PC-3 (cell line): ENCODE results near the gene DENND2D. TPM values are rescaled to one million over a fixed set of nuclear protein-coding genes. Genes with fewer than 3 reads are reported as not detected.

ENCODE experiments used
- ATAC-seq: fragments of 200-7000 bp; cut with Tn5 transposase; 2 replicates; pipeline ENCODE4 v1.9.1; 2020; ENCODE audit warnings: mild to moderate bottlenecking, moderate library complexity
- BruUV-seq: library from RNA; stranded (reverse); fragments of 400-500 nt; replicated peaks from 2 replicates; lab custom pipeline; 2021; lab: Mats Ljungman, UMichigan
- CTCF ChIA-PET: fragments of 300-600 bp; sonication (Branson Sonifier 250); formaldehyde crosslinking; loops from one replicate; lab custom pipeline; 2022; ENCODE audit warnings: antibody characterized with exemption; lab: Charles Lee
- POLR2A ChIA-PET: fragments of 300-600 bp; sonication (Branson Sonifier 250); formaldehyde crosslinking; loops from one replicate; lab custom pipeline; 2022; ENCODE audit warnings: antibody characterized with exemption; ENCODE audit not compliant: unreplicated experiment; lab: Charles Lee
- DNase-seq: peaks from one replicate; pipeline ENCODE4 v3.0.0-alpha.2; 2015
- H2AFZ ChIP-seq: fragments of 300-600 bp; sonication (generic); 2 replicates; pipeline ENCODE4 v1.6.0; 2016; ENCODE audit warnings: antibody characterized with exemption, low read length
- H3F3A ChIP-seq: fragments of 300-600 bp; sonication (generic); one replicate; pipeline ENCODE4 v1.6.0; 2017; ENCODE audit warnings: antibody characterized with exemption, low read length, control low read depth, mild to moderate bottlenecking; ENCODE audit not compliant: unreplicated experiment
- H3K27ac ChIP-seq: fragments of 300-600 bp; sonication (generic); 2 replicates; pipeline ENCODE4 v1.5.1; 2016; ENCODE audit warnings: mild to moderate bottlenecking, low read length
- H3K27me3 ChIP-seq: fragments of 300-600 bp; sonication (generic); 2 replicates; pipeline ENCODE4 v1.6.1; 2016; ENCODE audit warnings: low read length, mixed read lengths
- H3K36me3 ChIP-seq: fragments of 300-600 bp; sonication (generic); 2 replicates; pipeline ENCODE4 v1.6.1; 2016; ENCODE audit warnings: low read depth, mixed run types, low read length, mixed read lengths
- H3K4me1 ChIP-seq: fragments of 300-600 bp; sonication (generic); 2 replicates; pipeline ENCODE4 v1.5.1; 2016; ENCODE audit warnings: low read length; ENCODE audit not compliant: insufficient read depth
- H3K4me2 ChIP-seq: fragments of 300-600 bp; sonication (generic); 2 replicates; pipeline ENCODE4 v1.6.0; 2016; ENCODE audit warnings: low read length
- H3K4me3 ChIP-seq: fragments of 300-600 bp; sonication (generic); 2 replicates; pipeline ENCODE4 v1.5.1; 2016; ENCODE audit warnings: mild to moderate bottlenecking, low read length, mixed read lengths
- H3K79me2 ChIP-seq: fragments of 300-600 bp; sonication (generic); 2 replicates; pipeline ENCODE4 v1.6.1; 2017; ENCODE audit warnings: low read length, mixed read lengths
- H3K9ac ChIP-seq: fragments of 300-600 bp; sonication (generic); 2 replicates; pipeline ENCODE4 v1.6.0; 2016; ENCODE audit warnings: mild to moderate bottlenecking, low read length
- H3K9me2 ChIP-seq: fragments of 300-600 bp; sonication (generic); replicated peaks from 2 replicates; pipeline ENCODE4 v1.6.1; 2016; ENCODE audit warnings: mixed run types, low read length, mixed read lengths
- H3K9me3 ChIP-seq: fragments of 300-600 bp; sonication (generic); 2 replicates; pipeline ENCODE4 v1.6.1; 2016; ENCODE audit warnings: low read length, mixed read lengths
- H4K20me1 ChIP-seq: fragments of 300-600 bp; sonication (generic); 2 replicates; pipeline ENCODE4 v1.6.1; 2016; ENCODE audit warnings: low read length, mixed read lengths
- CTCF ChIP-seq: fragments of 300-600 bp; sonication (generic); conservative IDR thresholded peaks from 2 replicates; pipeline ENCODE4 v1.5.1; 2017; ENCODE audit warnings: antibody characterized with exemption, low read depth, mild to moderate bottlenecking, low read length
- EZH2 ChIP-seq: fragments of 300-600 bp; sonication (generic); IDR thresholded peaks from one replicate; pipeline ENCODE4 v1.6.1; 2017; ENCODE audit warnings: antibody characterized with exemption, mild to moderate bottlenecking, low read length; ENCODE audit not compliant: unreplicated experiment
- EZH2phosphoT487 ChIP-seq: fragments of 300-600 bp; sonication (generic); IDR thresholded peaks from 2 replicates; pipeline ENCODE4 v1.6.1; 2018; ENCODE audit warnings: mild to moderate bottlenecking, antibody characterized with exemption, low read length, borderline replicate concordance
- intact Hi-C: fragments of 100-400 bp; cut with micrococcal nuclease; formaldehyde crosslinking; loops from 2 replicates; pipeline ENCODE4 v1.9.0; 2023
- total RNA-seq: library from RNA; depleted of rRNA; stranded (reverse); fragments of >200 nt; gene quantifications from 2 replicates; pipeline ENCODE4 v1.2.3, GENCODE V29; 2014

The DENND2D gene
- total RNA-seq, 1 experiment from 2014 or later: 4.0 TPM

- H3F3A ChIP-seq: no peaks in the 10 kb centered on the region
- peaks cover 10% of the 10 kb centered on the region; the same call in 1 of the 2 replicates for H3K36me3 ChIP-seq
- no peak for TF ChIP-seq CTCF
- no peak for TF ChIP-seq EZH2phosphoT487
- no peak for TF ChIP-seq EZH2
- no peak for DNase-seq
- H3K9me2 ChIP-seq: no peaks in the 10 kb centered on the region
- no peak overlapping the region for H3K27ac ChIP-seq
- no peaks in the 10 kb centered on the region for H3K79me2 ChIP-seq
- H3K4me3 ChIP-seq: no peak overlapping the region
- no TSS peak for BruUV-seq
- no peak overlapping the region for H3K9ac ChIP-seq
- H3K4me2 ChIP-seq: no peak overlapping the region
- ATAC-seq: no peak
- no peaks in the 10 kb centered on the region for H3K4me1 ChIP-seq
- H3K9me3 ChIP-seq: no peaks in the 10 kb centered on the region
- no peaks in the 10 kb centered on the region for H3K27me3 ChIP-seq
- ChIA-PET CTCF (interaction anchor here (0.6 kb wide), 1 partner anchor 288 kb away, joined by 4 read pairs; no protein-coding TSS in a partner anchor), POLR2A (no interaction called here)
- H4K20me1 ChIP-seq: no peaks in the 10 kb centered on the region
- no peak overlapping the region for H2AFZ ChIP-seq
- intact Hi-C loops: no loop called here
Observed at GRCh38 chr1:111190931-111191451, 9.5 kb downstream of the DENND2D start.

- ChIA-PET POLR2A (no interaction called here), CTCF (interaction anchor here (0.6 kb wide), 1 partner anchor 154 kb away, joined by 5 read pairs; no protein-coding TSS in a partner anchor)
- H3K4me2 ChIP-seq: no peak overlapping the region
- H3F3A ChIP-seq: no peaks in the 10 kb centered on the region
- no peak overlapping the region for H3K27ac ChIP-seq
- no peaks in the 10 kb centered on the region for H3K9me2 ChIP-seq
- intact Hi-C loops: no loop called here
- H2AFZ ChIP-seq: no peak overlapping the region
- H3K4me1 ChIP-seq: no peaks in the 10 kb centered on the region
- TF ChIP-seq EZH2phosphoT487 (no peak), EZH2 (no peak), CTCF (no peak)
- no peaks in the 10 kb centered on the region for H3K79me2 ChIP-seq
- ATAC-seq (no peak), DNase-seq (no peak)
- H3K27me3 ChIP-seq: no peaks in the 10 kb centered on the region
- H4K20me1 ChIP-seq: no peaks in the 10 kb centered on the region
- H3K4me3 ChIP-seq: no peak overlapping the region
- H3K9ac ChIP-seq: no peak overlapping the region
- no peaks in the 10 kb centered on the region for H3K9me3 ChIP-seq
- peaks cover 23% of the 10 kb centered on the region for H3K36me3 ChIP-seq
- BruUV-seq: no TSS peak
Observed at GRCh38 chr1:111184663-111185062, 15.8 kb downstream of the DENND2D start.

- DNase-seq (no peak), ATAC-seq (peak; percentile 60)
- Histone ChIP-seq H3K4me2 (no peak overlapping the region), H3K9me2 (no peaks in the 10 kb centered on the region), H4K20me1 (no peaks in the 10 kb centered on the region), H2AFZ (no peak overlapping the region), H3K9me3 (no peaks in the 10 kb centered on the region), H3K4me3 (no peak overlapping the region), H3F3A (no peaks in the 10 kb centered on the region), H3K27me3 (no peaks in the 10 kb centered on the region), H3K9ac (no peak overlapping the region), H3K4me1 (no peaks in the 10 kb centered on the region), H3K27ac (no peak overlapping the region), H3K79me2 (no peaks in the 10 kb centered on the region), H3K36me3 (peaks cover 23% of the 10 kb centered on the region)
- TF ChIP-seq EZH2phosphoT487 (no peak), EZH2 (no peak), CTCF (no peak)
- BruUV-seq: no TSS peak
- intact Hi-C loops: no loop called here
- POLR2A ChIA-PET: interaction anchor here (0.6 kb wide), 1 partner anchor 10 kb away, joined by 4 read pairs; no protein-coding TSS in a partner anchor
- CTCF ChIA-PET: no interaction called here
Observed at GRCh38 chr1:111183308-111184069, 17.0 kb downstream of the DENND2D start.
